Vagina (tissue), 2 donors: ENCODE measurements around the gene ANXA6.

Experiments used
- POLR2A ChIP-seq, 2 donors: fragments of 450-650 bp; IDR thresholded peaks; one replicate each; pipeline ENCODE4 v1.6.1; 2017; ENCODE audit warnings: antibody characterized with exemption in 2 of 2, mild to moderate bottlenecking in 2 of 2, moderate library complexity in 2 of 2
- POLR2AphosphoS5 ChIP-seq, 2 donors: sonication (generic); formaldehyde crosslinking; IDR thresholded peaks; one replicate each; pipeline ENCODE4 v1.9.0; 2017; ENCODE audit warnings: antibody characterized with exemption in 2 of 2, mild to moderate bottlenecking in 2 of 2, low read depth in 1 of 2; ENCODE audit not compliant: insufficient read depth in 1 of 2
- TF ChIP-seq, protein P1 (sequence below), 3 experiments: fragments of 450-650 bp in 2 of 3; fragments of 200-600 bp in 1 of 3; sonication (generic) in 1 of 3; IDR thresholded peaks; one replicate each; pipeline ENCODE4 v1.5.1; 2017 to 2019; ENCODE audit warnings: antibody characterized with exemption in 3 of 3, mild to moderate bottlenecking in 2 of 3, moderate library complexity in 2 of 3

DNA sequence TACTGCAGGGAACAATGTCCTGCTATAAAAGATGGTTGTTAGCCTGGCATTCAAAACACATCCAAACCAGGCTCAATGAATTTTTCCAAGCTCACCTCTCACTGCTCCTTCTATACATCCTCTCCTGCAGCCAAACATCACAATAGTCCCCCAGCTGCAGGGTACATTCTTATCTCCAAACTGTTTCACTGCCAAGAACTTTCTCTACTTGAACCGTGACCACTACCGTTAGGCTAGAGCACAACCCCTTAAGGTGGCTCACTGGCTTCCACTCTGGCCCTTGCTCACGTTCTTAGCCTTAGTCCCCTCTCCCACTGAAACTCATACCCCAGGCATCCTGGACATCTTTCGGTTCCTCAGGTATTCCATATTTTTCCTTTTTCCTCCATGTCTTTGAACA, 29.0 kb upstream of the ANXA6 start:
- TF ChIP-seq, protein P1, sequence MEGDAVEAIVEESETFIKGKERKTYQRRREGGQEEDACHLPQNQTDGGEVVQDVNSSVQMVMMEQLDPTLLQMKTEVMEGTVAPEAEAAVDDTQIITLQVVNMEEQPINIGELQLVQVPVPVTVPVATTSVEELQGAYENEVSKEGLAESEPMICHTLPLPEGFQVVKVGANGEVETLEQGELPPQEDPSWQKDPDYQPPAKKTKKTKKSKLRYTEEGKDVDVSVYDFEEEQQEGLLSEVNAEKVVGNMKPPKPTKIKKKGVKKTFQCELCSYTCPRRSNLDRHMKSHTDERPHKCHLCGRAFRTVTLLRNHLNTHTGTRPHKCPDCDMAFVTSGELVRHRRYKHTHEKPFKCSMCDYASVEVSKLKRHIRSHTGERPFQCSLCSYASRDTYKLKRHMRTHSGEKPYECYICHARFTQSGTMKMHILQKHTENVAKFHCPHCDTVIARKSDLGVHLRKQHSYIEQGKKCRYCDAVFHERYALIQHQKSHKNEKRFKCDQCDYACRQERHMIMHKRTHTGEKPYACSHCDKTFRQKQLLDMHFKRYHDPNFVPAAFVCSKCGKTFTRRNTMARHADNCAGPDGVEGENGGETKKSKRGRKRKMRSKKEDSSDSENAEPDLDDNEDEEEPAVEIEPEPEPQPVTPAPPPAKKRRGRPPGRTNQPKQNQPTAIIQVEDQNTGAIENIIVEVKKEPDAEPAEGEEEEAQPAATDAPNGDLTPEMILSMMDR (IDR thresholded peaks at IDR 0.05): no peak
- TF ChIP-seq POLR2A (IDR thresholded peaks at IDR 0.05) (no peak), POLR2AphosphoS5 (IDR thresholded peaks at IDR 0.05; ENCODE audit: insufficient read depth in 1 of 2, low read depth in 1 of 2) (no peak)
